ENCODE data around the gene TRAPPC2L.

Gene TRAPPC2L

GRCh38 chr16:88839745-88840599 is 17.0 kb upstream of the TRAPPC2L start:
- no peak for DNase-seq

DNA sequence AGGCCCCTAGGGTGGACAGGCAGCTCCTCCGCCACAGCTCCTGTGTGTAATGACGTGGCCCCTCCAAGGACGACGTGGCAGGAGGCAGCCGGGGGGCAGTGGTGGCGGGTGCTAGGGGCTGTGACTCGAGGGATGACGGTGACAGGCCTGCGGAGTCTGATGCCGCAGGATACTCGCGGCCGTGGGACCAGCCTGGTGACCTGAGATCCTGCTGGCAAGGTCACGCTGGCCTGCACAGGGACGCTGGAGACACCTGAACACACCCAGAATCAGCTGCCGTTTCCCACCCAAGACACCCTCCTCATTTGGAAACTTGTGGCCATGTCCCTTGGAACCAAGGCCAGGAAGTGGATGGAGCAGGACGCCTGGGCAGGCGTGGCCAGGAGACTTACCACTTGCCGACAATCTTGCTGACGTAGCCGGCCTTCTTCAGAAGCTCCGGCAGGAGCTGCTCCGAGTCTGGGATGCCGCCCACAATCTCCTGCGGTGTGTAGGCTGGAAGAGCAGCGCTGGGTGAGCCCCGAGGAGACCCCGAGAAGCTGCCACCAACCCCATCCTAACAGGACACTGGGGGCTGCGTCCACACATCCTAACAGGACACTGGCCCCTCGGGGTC is 16.2 kb upstream of the TRAPPC2L start:
- DNase-seq, result no peak

DNA sequence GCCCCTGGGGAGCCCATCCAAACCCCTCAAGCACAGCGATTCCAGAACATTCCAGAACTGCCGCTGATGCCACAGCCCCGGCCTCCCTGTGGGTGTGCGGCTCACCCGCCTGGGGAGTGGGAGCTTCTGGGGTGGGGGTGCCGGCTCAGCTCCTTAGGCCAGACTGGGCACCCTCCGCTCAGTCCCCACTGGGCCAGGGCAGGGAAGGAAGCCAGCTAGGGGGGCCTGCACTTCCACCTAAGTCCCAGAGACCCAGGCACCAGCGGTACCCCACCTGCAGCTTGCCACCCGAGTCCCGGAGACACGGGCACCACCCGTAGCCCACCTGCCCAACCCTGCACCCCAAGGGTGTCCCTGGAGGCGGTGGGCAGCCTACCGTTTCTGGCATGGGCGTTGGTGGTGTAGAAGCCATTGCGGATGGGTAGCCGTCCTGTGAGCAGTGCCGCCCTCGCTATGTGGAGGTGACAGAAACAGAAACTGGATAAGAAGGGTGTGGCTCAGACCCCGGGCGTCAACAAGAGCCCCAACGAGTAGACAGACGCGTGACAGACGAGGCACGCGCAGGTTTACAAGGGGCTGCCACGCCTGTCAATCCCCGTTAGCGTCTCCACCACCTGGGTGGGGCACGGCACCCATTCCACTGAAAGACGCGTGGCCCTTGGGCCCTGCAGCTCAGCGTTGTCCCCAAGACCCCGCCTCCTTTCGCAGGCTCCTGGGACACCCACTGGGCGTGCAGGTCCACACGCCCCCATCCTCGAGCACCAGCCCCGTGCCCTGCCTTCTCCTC is 15.2 kb upstream of the TRAPPC2L start:
- no peak for DNase-seq

DNA sequence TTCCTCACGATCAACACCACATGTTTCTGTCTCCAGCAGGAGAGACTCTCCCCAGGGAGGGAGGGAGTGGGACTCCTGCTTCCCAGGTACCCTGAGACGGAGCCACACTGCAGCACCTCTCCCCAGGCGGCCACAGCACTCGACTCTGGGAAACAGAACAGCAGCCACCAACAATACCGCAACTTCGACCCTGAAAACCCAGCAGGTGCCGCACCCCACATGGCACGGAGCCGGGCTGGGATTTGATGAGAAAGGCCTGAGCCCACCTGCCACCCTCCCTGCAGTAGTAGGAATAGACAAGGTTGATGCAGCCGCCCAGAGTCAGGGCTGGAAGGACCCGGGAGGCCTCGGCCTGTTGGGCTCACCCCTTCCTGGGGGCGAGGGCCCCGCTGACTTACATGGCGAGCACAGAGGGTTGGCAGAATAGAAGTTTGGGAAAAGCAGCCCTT is 14.6 kb upstream of the TRAPPC2L start:
- DNase-seq, result no peak

DNA sequence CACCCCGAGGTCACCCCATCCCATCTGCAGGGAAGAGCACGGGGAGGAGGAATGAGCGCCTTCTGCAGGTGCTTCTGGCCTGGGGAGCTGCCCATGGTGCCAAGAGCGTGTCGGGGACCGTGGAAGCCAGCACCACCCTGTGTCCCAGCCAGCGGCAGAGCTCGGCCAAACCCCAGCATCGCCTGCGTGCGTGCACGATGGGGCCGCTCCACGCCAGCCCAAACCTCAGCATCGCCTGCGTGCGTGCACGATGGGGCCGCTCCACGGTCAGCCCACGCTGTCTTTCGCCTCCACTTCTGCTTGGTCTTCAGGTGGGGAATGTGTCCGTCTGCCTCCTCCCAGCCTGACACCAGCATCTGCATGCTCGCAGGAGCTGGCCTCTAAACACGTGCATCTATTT is 14.1 kb upstream of the TRAPPC2L start:
- DNase-seq, result no peak

DNA sequence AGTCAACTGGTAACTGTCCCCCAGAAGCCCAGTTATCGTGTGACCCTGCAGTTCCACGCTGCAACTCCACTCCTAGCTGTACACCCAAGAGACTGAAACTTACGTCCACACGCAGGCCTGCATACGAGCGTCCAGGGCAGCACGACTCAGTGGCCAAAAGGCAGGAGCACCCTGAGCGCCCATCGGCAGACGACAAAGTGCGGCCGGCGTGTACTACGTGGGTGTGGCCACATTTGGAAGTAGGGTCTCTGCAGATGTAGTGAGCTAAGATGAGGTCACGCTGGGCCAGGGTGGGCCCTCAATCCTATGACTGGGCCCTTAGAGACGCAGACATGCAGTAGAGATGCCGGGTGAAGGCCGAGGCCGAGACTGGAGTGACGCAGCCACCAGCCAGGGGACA is 13.7 kb upstream of the TRAPPC2L start:
- no peak for DNase-seq

- no peak for DNase-seq
Observed at GRCh38 chr16:88844419-88845036, 12.4 kb upstream of the TRAPPC2L start.

GRCh38 chr16:88846088-88846487 is 10.8 kb upstream of the TRAPPC2L start:
- DNase-seq, result no peak

GRCh38 chr16:88847654-88848053 is 9.3 kb upstream of the TRAPPC2L start:
- DNase-seq, result no peak

GRCh38 chr16:88848557-88848956 is 8.4 kb upstream of the TRAPPC2L start:
- no peak for DNase-seq

GRCh38 chr16:88850531-88851199 is 6.3 kb upstream of the TRAPPC2L start:
- DNase-seq, result no peak

DNA sequence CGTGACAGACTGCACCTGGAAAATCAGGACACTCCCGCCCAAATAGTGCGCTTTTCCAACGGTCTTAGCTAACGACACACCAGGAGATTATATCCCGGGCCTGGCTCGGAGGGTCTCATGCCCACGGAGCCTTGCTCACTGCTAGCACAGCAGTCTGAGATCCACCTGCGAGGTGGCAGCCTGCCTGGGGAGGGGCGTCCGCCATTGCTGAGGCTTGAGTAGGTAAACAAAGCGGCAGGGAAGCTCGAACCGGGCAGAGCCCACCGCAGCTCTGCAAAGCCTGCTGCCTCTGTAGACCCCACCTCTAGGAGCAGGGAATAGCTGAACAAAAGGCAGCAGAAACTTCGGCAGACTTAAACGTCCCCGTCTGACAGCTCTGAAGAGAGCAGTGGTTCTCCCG is 5.3 kb upstream of the TRAPPC2L start:
- no peak for DNase-seq

DNA sequence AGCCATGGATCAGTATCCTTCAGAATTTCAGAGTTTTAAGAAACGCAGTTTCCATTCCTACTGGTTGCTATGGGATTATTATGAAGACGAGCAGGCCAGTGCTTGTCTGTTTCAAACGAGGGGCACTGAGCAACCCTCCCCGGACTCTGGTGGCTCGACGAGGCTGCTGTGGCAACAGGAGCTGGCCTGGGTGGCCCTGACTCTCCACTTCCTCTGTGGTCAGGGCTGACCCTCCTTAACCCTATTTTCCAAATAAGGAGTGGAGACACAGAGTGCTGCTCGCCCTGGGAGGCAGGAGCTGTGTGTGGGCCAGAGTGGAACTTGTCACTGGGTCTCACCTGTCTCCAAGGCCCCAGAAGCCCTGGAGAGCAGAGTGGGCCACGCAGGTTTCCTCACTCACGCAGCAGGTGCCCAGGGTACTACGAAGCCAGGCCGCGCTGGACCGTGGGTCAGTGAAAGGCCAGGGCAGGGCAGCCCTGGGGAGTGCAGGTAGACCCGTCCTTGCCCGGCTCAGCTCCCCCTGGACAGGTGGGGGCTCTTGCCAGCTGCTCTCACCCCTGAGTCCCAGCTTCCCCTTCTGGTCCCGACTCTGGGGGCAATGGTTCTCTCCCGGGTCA is 3.5 kb upstream of the TRAPPC2L start:
- DNase-seq, result no peak

DNA sequence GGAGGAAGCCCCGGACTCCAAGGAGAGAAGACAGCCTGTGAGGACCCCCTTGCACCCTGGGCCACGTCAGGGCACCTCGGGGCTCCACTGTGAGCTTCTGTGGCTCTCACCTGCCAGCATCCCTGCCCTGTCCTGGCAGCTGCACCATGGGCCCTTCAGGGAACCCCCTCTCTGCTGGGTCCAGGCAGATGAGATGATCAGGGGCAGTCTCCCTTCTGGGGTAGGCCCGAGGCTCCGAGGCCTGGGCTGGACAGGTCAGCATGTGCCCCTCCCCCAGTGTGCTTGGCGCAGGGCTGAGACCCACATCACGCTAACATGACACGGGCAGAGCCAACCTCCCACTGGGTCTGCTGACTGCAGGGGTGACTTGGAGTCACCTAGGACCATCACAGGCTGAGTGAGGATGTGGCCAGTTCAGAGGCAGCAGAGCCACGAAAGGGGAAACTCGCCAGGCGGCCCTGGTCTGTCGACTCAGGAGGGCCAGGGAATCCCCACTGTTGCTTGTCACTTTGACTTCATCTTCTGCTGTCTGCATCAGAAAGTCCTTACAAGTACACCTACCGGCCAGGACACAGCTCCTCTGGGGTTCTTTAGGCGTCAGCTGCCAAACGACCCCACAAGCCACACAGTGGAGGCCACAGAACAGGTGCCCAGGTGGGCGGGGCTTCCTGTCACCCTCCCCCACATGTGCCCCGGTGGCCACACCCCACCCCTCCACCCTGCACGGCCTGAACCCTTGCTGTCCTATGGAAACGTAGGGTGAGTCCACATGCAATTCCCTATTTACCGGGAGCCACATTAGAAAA is 2.4 kb upstream of the TRAPPC2L start:
- no peak for DNase-seq

GRCh38 chr16:88855176-88855575 is 1.8 kb upstream of the TRAPPC2L start:
- DNase-seq, result no peak

GRCh38 chr16:88855736-88856121 is 1.2 kb upstream of the TRAPPC2L start:
- no peak for DNase-seq

DNA sequence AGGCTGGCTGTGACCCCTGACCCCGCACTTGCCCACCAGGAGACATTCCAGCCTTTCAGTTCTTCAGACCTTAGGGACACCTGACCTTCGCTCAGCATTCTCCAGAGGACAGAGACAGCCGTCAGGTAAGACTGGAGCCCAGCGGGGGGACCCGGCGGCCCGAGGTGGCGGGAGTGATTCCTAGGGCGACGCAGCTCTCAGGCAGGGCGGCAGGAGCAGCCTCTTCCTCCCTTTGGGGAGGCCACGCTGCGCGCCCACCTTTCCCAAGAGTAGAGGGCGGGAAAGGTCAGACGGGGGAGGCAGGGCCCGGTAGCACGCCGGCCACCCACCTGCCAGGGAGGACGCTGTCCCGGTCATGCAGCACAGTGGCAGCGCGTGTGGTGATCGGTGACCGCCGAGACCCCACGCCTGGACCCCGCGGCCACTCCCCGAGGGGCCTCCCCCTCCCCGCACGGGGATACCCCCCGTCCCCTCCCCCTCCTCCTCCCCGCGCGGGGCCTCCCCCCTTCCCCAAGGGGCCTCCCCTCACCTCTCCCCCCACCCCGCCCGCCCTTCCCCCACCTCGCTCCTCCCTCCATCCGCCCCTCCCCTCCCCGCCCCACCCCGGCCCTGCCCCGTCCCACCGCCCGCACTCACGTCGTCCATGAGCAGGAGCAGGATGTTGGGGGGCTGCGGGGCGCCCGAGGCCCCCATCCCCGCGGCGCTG is 652 bp upstream of the TRAPPC2L start:
- DNase-seq, result no peak

DNA sequence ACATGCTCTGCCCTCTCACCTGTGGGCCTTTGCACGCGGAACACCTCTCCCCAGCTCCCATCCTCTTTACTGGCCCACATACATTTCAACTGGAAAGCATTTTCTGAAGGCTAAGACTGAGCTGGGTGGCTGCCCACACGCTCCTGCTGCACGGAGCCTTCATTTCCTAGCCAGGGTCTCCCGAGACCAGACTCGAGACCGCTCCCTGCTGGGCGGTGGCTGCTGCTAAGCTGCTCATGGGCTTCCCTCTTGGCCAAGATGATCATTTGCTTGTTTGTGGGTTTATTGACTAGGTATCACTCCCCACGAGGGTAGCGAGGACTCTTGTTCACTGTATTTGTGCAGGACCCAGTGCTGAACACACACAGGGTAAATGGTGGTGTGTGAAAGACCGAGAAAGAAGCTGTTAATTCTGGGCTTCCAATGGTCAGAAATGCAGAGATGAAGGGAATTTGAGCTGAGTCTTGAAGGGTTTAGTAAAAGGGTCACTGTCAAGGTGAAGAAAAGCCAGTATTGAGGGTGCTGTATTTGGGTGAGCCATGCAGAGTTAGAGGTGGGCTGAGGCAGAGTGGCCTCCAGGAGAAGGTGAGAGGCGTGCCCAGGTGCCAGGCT is 907 bp downstream of the TRAPPC2L start:
- DNase-seq, result no peak

DNA sequence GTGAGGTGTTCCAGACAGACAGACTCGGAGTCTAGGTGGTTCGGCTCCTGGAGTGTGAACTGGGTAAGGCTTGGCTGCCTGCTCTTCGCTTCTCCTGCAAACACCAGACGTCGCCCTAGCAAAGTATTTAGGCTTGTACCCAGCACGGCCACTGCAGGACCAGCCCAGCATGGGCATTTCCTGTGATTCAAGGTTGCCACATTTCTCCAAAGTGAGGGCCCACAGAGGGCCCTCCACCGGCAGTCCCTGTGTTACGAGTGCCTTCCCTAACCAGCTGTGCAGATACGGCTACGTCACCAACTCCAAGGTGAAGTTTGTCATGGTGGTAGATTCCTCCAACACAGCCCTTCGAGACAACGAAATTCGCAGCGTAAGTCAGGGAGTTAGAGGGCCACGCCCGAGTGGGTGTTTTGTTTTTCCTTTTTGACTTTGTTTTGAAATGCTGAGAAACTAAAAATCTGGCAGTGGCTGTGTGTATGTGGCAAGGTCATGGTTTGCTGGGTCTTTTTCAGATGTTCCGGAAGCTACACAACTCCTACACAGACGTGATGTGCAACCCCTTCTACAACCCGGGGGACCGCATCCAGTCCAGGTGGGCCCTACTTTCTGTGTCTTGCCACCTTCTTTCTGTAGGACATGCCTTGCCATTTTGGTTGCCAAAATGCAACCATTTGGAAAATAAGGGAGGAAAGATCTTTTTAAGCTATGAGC is 2.6 kb downstream of the TRAPPC2L start:
- no peak for DNase-seq

GRCh38 chr16:88861359-88861758 is 4.4 kb downstream of the TRAPPC2L start:
- DNase-seq, result no peak

Data from DMS79 treated with DMSO at 0.1 percent for 48 hours (cell line).